Vagina (tissue), 2 donors: ENCODE data around the gene RALGAPB. TPM values are rescaled to one million over a fixed set of nuclear protein-coding genes. Genes with fewer than 3 reads are reported as not detected.

Experiments
- DNase-seq, 2 donors: peaks; one replicate each; pipeline ENCODE4 v3.0.0-alpha.2; 2017; ENCODE audit errors: extremely low spot score in 2 of 2
- H3K27ac ChIP-seq: fragments of 200-600 bp; sonication (generic); one replicate; pipeline ENCODE4 v1.5.1; 2019
- H3K27me3 ChIP-seq: fragments of 200-600 bp; sonication (generic); one replicate; pipeline ENCODE4 v1.5.1; 2019
- H3K36me3 ChIP-seq, 2 donors: fragments of 200-600 bp; sonication (generic); one replicate each; pipeline ENCODE4 v1.5.1; 2017 to 2019
- H3K4me1 ChIP-seq: fragments of 200-600 bp; sonication (generic); one replicate; pipeline ENCODE4 v1.5.1; 2019
- H3K4me3 ChIP-seq, 2 donors: fragments of 200-600 bp; sonication (generic); 1 replicate in 1 of 2; 2 replicates in 1 of 2; pipeline ENCODE4 v1.5.1; 2016 to 2019
- H3K9me3 ChIP-seq: fragments of 200-600 bp; sonication (generic); one replicate; pipeline ENCODE4 v1.5.1; 2019
- POLR2A ChIP-seq, 2 donors: fragments of 450-650 bp; IDR thresholded peaks; one replicate each; pipeline ENCODE4 v1.6.1; 2017; ENCODE audit warnings: antibody characterized with exemption in 2 of 2, mild to moderate bottlenecking in 2 of 2, moderate library complexity in 2 of 2
- POLR2AphosphoS5 ChIP-seq, 2 donors: sonication (generic); formaldehyde crosslinking; IDR thresholded peaks; one replicate each; pipeline ENCODE4 v1.9.0; 2017; ENCODE audit warnings: antibody characterized with exemption in 2 of 2, mild to moderate bottlenecking in 2 of 2, low read depth in 1 of 2; ENCODE audit not compliant: insufficient read depth in 1 of 2
- intact Hi-C: fragments of 100-400 bp; cut with DNase I; formaldehyde crosslinking; loops from one replicate; pipeline ENCODE4 v1.15.1; 2023
- total RNA-seq: library from RNA; depleted of rRNA; stranded (reverse); fragments of >200 nt; gene quantifications from one replicate; pipeline ENCODE4 v1.2.3, GENCODE V29; 2016
- TF ChIP-seq, protein P1 (sequence below), 3 experiments: fragments of 450-650 bp in 2 of 3; fragments of 200-600 bp in 1 of 3; sonication (generic) in 1 of 3; IDR thresholded peaks; one replicate each; pipeline ENCODE4 v1.5.1; 2017 to 2019; ENCODE audit warnings: antibody characterized with exemption in 3 of 3, mild to moderate bottlenecking in 2 of 3, moderate library complexity in 2 of 3

Gene RALGAPB
- total RNA-seq, 1 donor from 2014 or later: 45.2 TPM

DNA sequence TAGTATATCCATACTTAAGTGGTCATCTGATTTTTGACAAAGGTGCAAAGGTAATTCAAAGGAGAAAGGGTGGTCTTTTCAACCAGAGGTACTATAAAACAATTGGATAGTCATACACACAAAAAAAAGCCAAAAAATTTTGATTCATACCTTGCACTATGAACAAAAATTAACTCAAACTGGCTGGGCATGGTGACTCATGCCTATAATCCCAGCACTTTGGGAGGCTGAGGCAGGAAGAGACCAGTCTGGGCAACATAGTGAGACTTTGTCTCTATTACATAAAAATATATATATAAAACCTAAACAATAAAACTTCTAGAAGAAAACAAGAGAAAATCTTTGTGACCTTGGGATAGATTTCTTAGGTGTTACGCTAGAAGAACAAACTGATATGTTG lies 64.5 kb downstream of the RALGAPB start:
- intact Hi-C loops: no loop called here
- Histone ChIP-seq H3K4me1 (no peaks in the 10 kb centered on the region), H3K9me3 (no peaks in the 10 kb centered on the region), H3K27me3 (no peaks in the 10 kb centered on the region), H3K36me3 (peaks cover 0 to 83% of the 10 kb centered on the region in 2 donors), H3K4me3 (no peak overlapping the region), H3K27ac (no peak overlapping the region)
- no peak for TF ChIP-seq POLR2AphosphoS5 (IDR thresholded peaks at IDR 0.05; ENCODE audit: insufficient read depth in 1 of 2, low read depth in 1 of 2)
- no peak for TF ChIP-seq POLR2A (IDR thresholded peaks at IDR 0.05)
- TF ChIP-seq, protein P1, sequence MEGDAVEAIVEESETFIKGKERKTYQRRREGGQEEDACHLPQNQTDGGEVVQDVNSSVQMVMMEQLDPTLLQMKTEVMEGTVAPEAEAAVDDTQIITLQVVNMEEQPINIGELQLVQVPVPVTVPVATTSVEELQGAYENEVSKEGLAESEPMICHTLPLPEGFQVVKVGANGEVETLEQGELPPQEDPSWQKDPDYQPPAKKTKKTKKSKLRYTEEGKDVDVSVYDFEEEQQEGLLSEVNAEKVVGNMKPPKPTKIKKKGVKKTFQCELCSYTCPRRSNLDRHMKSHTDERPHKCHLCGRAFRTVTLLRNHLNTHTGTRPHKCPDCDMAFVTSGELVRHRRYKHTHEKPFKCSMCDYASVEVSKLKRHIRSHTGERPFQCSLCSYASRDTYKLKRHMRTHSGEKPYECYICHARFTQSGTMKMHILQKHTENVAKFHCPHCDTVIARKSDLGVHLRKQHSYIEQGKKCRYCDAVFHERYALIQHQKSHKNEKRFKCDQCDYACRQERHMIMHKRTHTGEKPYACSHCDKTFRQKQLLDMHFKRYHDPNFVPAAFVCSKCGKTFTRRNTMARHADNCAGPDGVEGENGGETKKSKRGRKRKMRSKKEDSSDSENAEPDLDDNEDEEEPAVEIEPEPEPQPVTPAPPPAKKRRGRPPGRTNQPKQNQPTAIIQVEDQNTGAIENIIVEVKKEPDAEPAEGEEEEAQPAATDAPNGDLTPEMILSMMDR (IDR thresholded peaks at IDR 0.05): no peak
- DNase-seq: no peak

DNA sequence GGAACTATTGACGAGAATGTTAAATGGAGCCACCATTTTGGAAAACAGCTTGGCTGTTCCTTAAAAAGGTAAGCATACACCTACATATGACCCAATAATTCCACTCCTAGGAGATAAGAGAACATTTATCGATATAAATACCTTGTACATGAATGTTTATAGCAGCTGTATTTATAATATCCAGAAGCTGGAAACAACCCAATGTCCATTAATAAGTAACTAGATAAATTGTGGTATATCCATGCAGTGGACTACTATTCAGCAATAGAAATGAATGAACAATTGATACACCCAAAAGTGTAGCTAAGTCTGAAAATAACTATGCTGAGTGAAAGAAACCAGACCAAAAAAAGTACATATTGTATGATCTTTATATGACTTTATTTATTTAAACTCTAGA lies 66.1 kb downstream of the RALGAPB start:
- Histone ChIP-seq H3K27ac (no peak overlapping the region), H3K9me3 (no peaks in the 10 kb centered on the region), H3K4me3 (no peak overlapping the region), H3K36me3 (peaks cover 0 to 71% of the 10 kb centered on the region in 2 donors), H3K27me3 (no peaks in the 10 kb centered on the region), H3K4me1 (no peaks in the 10 kb centered on the region)
- no peak for DNase-seq
- intact Hi-C loops: no loop called here
- no peak for TF ChIP-seq POLR2A (IDR thresholded peaks at IDR 0.05)
- TF ChIP-seq, protein P1 (IDR thresholded peaks at IDR 0.05): no peak
- no peak for TF ChIP-seq POLR2AphosphoS5 (IDR thresholded peaks at IDR 0.05; ENCODE audit: insufficient read depth in 1 of 2, low read depth in 1 of 2)

DNA sequence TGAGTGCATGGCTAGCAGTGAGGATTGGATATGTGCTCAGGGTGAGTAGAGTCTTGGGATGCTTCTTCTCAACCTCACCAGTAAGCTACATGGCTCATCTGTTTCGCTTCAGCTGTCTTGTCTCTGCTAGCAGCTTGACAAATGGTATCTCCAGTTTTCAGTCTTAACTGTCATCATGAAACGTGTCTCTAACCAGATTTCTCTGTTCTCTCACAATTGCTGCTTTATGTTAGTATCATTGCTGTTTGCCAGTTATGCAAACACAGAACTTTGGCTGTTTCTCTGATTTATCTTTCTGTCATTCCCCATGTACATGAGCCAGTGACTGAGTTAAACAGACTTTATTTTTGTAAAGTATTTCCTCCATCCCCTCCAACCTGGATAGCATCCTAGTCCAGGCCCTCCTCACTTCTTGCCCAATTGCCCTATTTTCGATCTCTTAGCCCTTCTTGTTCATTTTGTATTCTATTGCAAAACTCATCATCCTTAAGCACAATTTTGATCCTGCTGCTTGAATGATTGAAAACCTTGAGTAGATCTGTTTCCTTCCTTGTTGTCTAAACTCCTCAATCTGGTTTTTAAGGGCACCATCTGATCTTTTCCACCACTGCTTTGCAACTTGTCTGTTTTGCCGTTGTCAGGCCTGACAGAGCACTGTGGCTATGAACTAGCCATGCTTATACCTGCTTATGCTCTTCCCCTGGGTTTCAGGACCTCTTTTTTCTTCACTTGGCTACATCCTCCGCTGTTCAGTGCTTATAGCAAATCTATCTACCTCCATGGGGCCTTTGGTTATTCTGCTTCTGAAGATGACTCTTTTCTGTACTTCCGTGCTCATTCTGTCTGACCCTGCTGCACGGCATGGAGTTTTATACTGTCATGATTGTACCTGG lies 70.6 kb downstream of the RALGAPB start:
- Histone ChIP-seq H3K36me3 (peaks cover 0 to 79% of the 10 kb centered on the region in 2 donors), H3K4me3 (no peak overlapping the region), H3K4me1 (no peaks in the 10 kb centered on the region), H3K9me3 (no peaks in the 10 kb centered on the region), H3K27ac (no peak overlapping the region), H3K27me3 (no peaks in the 10 kb centered on the region)
- TF ChIP-seq POLR2A (IDR thresholded peaks at IDR 0.05) (no peak), POLR2AphosphoS5 (IDR thresholded peaks at IDR 0.05; ENCODE audit: insufficient read depth in 1 of 2, low read depth in 1 of 2) (no peak)
- TF ChIP-seq, protein P1 (IDR thresholded peaks at IDR 0.05): no peak
- intact Hi-C loops: no loop called here
- no peak for DNase-seq

DNA sequence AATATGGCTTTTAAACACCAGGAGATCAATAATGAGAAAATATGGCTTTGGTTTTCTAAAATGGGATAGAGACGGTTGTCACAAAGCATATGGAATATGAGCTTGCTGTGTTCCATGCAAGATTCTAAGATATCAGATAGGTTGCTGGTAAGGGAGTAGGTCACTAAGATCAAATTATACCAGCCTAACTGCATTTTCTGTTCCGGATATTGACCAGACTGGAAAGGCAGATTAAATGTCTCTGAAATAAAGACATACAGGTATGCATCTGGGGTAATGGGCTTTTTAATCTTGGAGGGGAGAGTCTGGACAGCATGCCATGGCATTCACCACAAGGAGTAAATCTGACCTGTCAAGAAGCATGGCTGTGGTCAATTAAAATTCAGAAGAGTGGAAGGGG lies 73.1 kb downstream of the RALGAPB start:
- Histone ChIP-seq H3K36me3 (peaks cover 0 to 82% of the 10 kb centered on the region in 2 donors), H3K9me3 (no peaks in the 10 kb centered on the region), H3K27ac (no peak overlapping the region), H3K4me3 (no peak overlapping the region), H3K27me3 (no peaks in the 10 kb centered on the region), H3K4me1 (no peaks in the 10 kb centered on the region)
- DNase-seq: no peak
- intact Hi-C loops: no loop called here
- TF ChIP-seq, protein P1 (IDR thresholded peaks at IDR 0.05): no peak
- no peak for TF ChIP-seq POLR2A (IDR thresholded peaks at IDR 0.05)
- no peak for TF ChIP-seq POLR2AphosphoS5 (IDR thresholded peaks at IDR 0.05; ENCODE audit: insufficient read depth in 1 of 2, low read depth in 1 of 2)
